ENCODE data around the gene PKHD1.

The PKHD1 gene

GRCh38 chr6:52045033-52045432, 42.4 kb downstream of the PKHD1 start:
- no peak overlapping the region for H3K4me3 ChIP-seq (ENCODE audit: low read depth, low read length)
- no peak for DNase-seq (ENCODE audit: low read depth)
- TF ChIP-seq MAX (IDR thresholded peaks at IDR 0.05; ENCODE audit: low read depth, low read length) = no peak
- TF ChIP-seq POLR2A (IDR thresholded peaks at IDR 0.05; ENCODE audit: extremely low read depth, insufficient read length) = no peak
- TF ChIP-seq CTCF (IDR thresholded peaks at IDR 0.05; ENCODE audit: low read depth, low read length) = no peak
- no peak for TF ChIP-seq MYC (IDR thresholded peaks at IDR 0.05; ENCODE audit: low read depth, low read length)

- TF ChIP-seq POLR2A (IDR thresholded peaks at IDR 0.05; ENCODE audit: extremely low read depth, insufficient read length) (no peak), MAX (IDR thresholded peaks at IDR 0.05; ENCODE audit: low read depth, low read length) (no peak), MYC (IDR thresholded peaks at IDR 0.05; ENCODE audit: low read depth, low read length) (no peak), CTCF (IDR thresholded peaks at IDR 0.05; ENCODE audit: low read depth, low read length) (no peak)
- no peak for DNase-seq (ENCODE audit: low read depth)
Observed at GRCh38 chr6:52042141-52042885, 45.1 kb downstream of the PKHD1 start.

GRCh38 chr6:52041134-52041533, 46.3 kb downstream of the PKHD1 start:
- TF ChIP-seq MAX (IDR thresholded peaks at IDR 0.05; ENCODE audit: low read depth, low read length) (no peak), POLR2A (IDR thresholded peaks at IDR 0.05; ENCODE audit: extremely low read depth, insufficient read length) (no peak), CTCF (IDR thresholded peaks at IDR 0.05; ENCODE audit: low read depth, low read length) (no peak), MYC (IDR thresholded peaks at IDR 0.05; ENCODE audit: low read depth, low read length) (no peak)
- no peak for DNase-seq (ENCODE audit: low read depth)
- H3K4me3 ChIP-seq (ENCODE audit: low read depth, low read length) = no peak overlapping the region

More at GRCh38 chr6:52042141-52042885, 45.1 kb downstream of the PKHD1 start:
- H3K4me3 ChIP-seq (ENCODE audit: low read depth, low read length) = no peak overlapping the region

GRCh38 chr6:52027699-52028098, 59.7 kb downstream of the PKHD1 start:
- H3K4me3 ChIP-seq (ENCODE audit: low read depth, low read length) = no peak overlapping the region
- no peak for DNase-seq (ENCODE audit: low read depth)
- TF ChIP-seq POLR2A (IDR thresholded peaks at IDR 0.05; ENCODE audit: extremely low read depth, insufficient read length) (no peak), MYC (IDR thresholded peaks at IDR 0.05; ENCODE audit: low read depth, low read length) (no peak), CTCF (IDR thresholded peaks at IDR 0.05; ENCODE audit: low read depth, low read length) (no peak), MAX (IDR thresholded peaks at IDR 0.05; ENCODE audit: low read depth, low read length) (no peak)

GRCh38 chr6:52024451-52025068, 62.9 kb downstream of the PKHD1 start:
- DNase-seq (ENCODE audit: low read depth) = no peak
- no peak for TF ChIP-seq CTCF (IDR thresholded peaks at IDR 0.05; ENCODE audit: low read depth, low read length)
- TF ChIP-seq MYC (IDR thresholded peaks at IDR 0.05; ENCODE audit: low read depth, low read length) = no peak
- TF ChIP-seq MAX (IDR thresholded peaks at IDR 0.05; ENCODE audit: low read depth, low read length) = no peak
- TF ChIP-seq POLR2A (IDR thresholded peaks at IDR 0.05; ENCODE audit: extremely low read depth, insufficient read length) = no peak
- H3K4me3 ChIP-seq (ENCODE audit: low read depth, low read length) = no peak overlapping the region
